A673 (cell line): Measurements from ENCODE around the gene CKM.

ENCODE experiments used
- EZH2 ChIP-seq: fragments of 200-600 bp; sonication (generic); IDR thresholded peaks from 2 replicates; pipeline ENCODE4 v1.6.1; 2017; ENCODE audit warnings: borderline replicate concordance, low read depth, mild to moderate bottlenecking, mixed read lengths, antibody characterized with exemption, low read length; ENCODE audit not compliant: poor library complexity, severe bottlenecking
- TF ChIP-seq, protein P1 (sequence below): fragments of 300-800, 200-600 bp; sonication (generic); conservative IDR thresholded peaks from 2 replicates; pipeline ENCODE4 v1.5.1; 2017; ENCODE audit warnings: low read depth, mild to moderate bottlenecking, antibody characterized with exemption, low read length, moderate library complexity, mixed read lengths

DNA sequence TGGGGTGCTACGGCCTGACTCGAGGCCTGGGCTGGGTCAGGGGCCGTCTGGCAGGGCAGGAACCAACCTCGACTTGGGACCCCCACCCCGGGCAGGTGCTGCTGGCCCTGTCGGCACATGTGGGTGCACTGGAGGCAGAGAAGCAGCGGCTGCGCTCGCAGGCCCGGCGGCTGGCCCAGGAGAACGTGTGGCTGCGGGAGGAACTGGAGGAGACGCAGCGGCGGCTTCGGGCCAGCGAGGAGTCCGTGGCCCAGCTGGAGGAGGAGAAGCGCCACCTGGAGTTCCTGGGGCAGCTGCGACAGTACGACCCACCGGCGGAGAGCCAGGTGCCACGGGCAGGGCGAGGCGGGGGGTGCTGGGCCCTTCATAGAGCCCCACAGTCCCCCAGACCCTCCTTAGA lies 23.8 kb upstream of the CKM start:
- TF ChIP-seq, protein P1, sequence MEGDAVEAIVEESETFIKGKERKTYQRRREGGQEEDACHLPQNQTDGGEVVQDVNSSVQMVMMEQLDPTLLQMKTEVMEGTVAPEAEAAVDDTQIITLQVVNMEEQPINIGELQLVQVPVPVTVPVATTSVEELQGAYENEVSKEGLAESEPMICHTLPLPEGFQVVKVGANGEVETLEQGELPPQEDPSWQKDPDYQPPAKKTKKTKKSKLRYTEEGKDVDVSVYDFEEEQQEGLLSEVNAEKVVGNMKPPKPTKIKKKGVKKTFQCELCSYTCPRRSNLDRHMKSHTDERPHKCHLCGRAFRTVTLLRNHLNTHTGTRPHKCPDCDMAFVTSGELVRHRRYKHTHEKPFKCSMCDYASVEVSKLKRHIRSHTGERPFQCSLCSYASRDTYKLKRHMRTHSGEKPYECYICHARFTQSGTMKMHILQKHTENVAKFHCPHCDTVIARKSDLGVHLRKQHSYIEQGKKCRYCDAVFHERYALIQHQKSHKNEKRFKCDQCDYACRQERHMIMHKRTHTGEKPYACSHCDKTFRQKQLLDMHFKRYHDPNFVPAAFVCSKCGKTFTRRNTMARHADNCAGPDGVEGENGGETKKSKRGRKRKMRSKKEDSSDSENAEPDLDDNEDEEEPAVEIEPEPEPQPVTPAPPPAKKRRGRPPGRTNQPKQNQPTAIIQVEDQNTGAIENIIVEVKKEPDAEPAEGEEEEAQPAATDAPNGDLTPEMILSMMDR, result no peak
- no peak for TF ChIP-seq EZH2
